SKM-1 treated with dmso at 0.1 percent for 144 hours (cell line): ENCODE data around the gene LRRC47.

Experiments
- DNase-seq: peaks from one replicate; lab custom pipeline; 2025; ENCODE audit not compliant: unreplicated experiment; lab: John Stamatoyannopoulos, UW

The LRRC47 gene

GRCh38 chr1:3733883-3734589 is 62.3 kb downstream of the LRRC47 start:
- DNase-seq: no peak

- DNase-seq: no peak
Observed at GRCh38 chr1:3733094-3733882, 63.0 kb downstream of the LRRC47 start.

GRCh38 chr1:3732434-3733093 is 63.7 kb downstream of the LRRC47 start:
- no peak for DNase-seq

GRCh38 chr1:3731583-3732433 is 64.5 kb downstream of the LRRC47 start:
- no peak for DNase-seq

GRCh38 chr1:3730543-3731247 is 65.6 kb downstream of the LRRC47 start:
- DNase-seq: no peak

GRCh38 chr1:3729594-3730542 is 66.4 kb downstream of the LRRC47 start:
- no peak for DNase-seq
